GM23248 (cell line): ENCODE data around the gene SLC5A10. TPM values are rescaled to one million over a fixed set of nuclear protein-coding genes. Genes with fewer than 3 reads are reported as not detected.

ENCODE experiments used
- DNase-seq: peaks from one replicate; pipeline ENCODE4 v3.0.0-alpha.2; 2015
- H2AFZ ChIP-seq: fragments of 200-600 bp; sonication (generic); 2 replicates; pipeline ENCODE4 v1.6.1; 2016; ENCODE audit warnings: antibody characterized with exemption
- H3F3A ChIP-seq: fragments of 200-600 bp; sonication (generic); 2 replicates; pipeline ENCODE4 v1.6.1; 2016; ENCODE audit warnings: mild to moderate bottlenecking, antibody characterized with exemption, mixed run types; ENCODE audit not compliant: insufficient read depth
- H3K27ac ChIP-seq: fragments of 200-600 bp; sonication (generic); 2 replicates; pipeline ENCODE4 v1.5.1; 2016; ENCODE audit warnings: mild to moderate bottlenecking
- H3K27me3 ChIP-seq: fragments of 200-600 bp; sonication (generic); replicated peaks from 2 replicates; pipeline ENCODE4 v1.6.1; 2016; ENCODE audit warnings: mild to moderate bottlenecking; ENCODE audit not compliant: insufficient read depth
- H3K36me3 ChIP-seq: fragments of 200-600 bp; sonication (generic); 2 replicates; pipeline ENCODE4 v1.6.1; 2016; ENCODE audit warnings: low read depth, mild to moderate bottlenecking
- H3K4me1 ChIP-seq: fragments of 200-600 bp; sonication (generic); 2 replicates; pipeline ENCODE4 v1.6.1; 2016; ENCODE audit warnings: mild to moderate bottlenecking; ENCODE audit not compliant: insufficient read depth
- H3K4me2 ChIP-seq: fragments of 200-600 bp; sonication (generic); one replicate; pipeline ENCODE4 v1.6.1; 2016; ENCODE audit warnings: mild to moderate bottlenecking; ENCODE audit not compliant: unreplicated experiment
- H3K4me3 ChIP-seq: fragments of 200-600 bp; sonication (generic); 2 replicates; pipeline ENCODE4 v1.5.1; 2016; ENCODE audit warnings: mild to moderate bottlenecking
- H3K79me2 ChIP-seq: fragments of 200-600 bp; sonication (generic); 2 replicates; pipeline ENCODE4 v1.6.1; 2016; ENCODE audit warnings: mild to moderate bottlenecking; ENCODE audit not compliant: insufficient read depth
- H3K9ac ChIP-seq: fragments of 200-600 bp; sonication (generic); 2 replicates; pipeline ENCODE4 v1.6.1; 2016; ENCODE audit warnings: mild to moderate bottlenecking
- H3K9me2 ChIP-seq: fragments of 200-600 bp; sonication (generic); 2 replicates; pipeline ENCODE4 v1.6.1; 2016; ENCODE audit warnings: mixed run types, mild to moderate bottlenecking, moderate library complexity; ENCODE audit not compliant: insufficient read depth
- H3K9me3 ChIP-seq: fragments of 200-600 bp; sonication (generic); one replicate; pipeline ENCODE4 v1.6.1; 2017; ENCODE audit warnings: low read depth
- H4K20me1 ChIP-seq: fragments of 200-600 bp; sonication (generic); 2 replicates; pipeline ENCODE4 v1.6.0; 2016; ENCODE audit not compliant: insufficient read depth
- EZH2 ChIP-seq: fragments of 200-600 bp; sonication (generic); IDR thresholded peaks from 2 replicates; pipeline ENCODE4 v1.6.1; 2018; ENCODE audit warnings: antibody characterized with exemption, mild to moderate bottlenecking; ENCODE audit not compliant: insufficient read depth, poor library complexity, severe bottlenecking
- EZH2phosphoT487 ChIP-seq: fragments of 200-600 bp; sonication (generic); IDR thresholded peaks from 2 replicates; pipeline ENCODE4 v1.6.1; 2018; ENCODE audit warnings: antibody characterized with exemption, moderate library complexity, mild to moderate bottlenecking, low read depth; ENCODE audit not compliant: insufficient read depth
- WGBS, 2 experiments: methylation state at CpG; one replicate each; pipeline ENCODE4 v1.1.6; 2015 to 2017; ENCODE audit warnings: low lambda C conversion rate in 2 of 2, low coverage in 1 of 2; ENCODE audit errors: missing lambda C conversion rate in 2 of 2; 5-methylcytosine and 5-hydroxymethylcytosine counted together
- in situ Hi-C: fragments of 300-500 bp; cut with MboI; formaldehyde crosslinking; loops from 2 replicates; pipeline ENCODE4 v1.15.0; 2020
- polyA plus RNA-seq: library from polyadenylated mRNA; unstranded; fragments of >200 nt; fragmentation: Nextera tagmentation; extraction: Ambion mirVana; gene quantifications from 2 replicates; pipeline ENCODE4 v1.2.1, GENCODE V29; 2016
- total RNA-seq: library from RNA; depleted of rRNA; stranded (reverse); fragments of >200 nt; shearing (Covaris generic); gene quantifications from 2 replicates; pipeline ENCODE4 v1.2.3, GENCODE V29; 2014

Gene SLC5A10
- total and polyA plus RNA-seq, 2 experiments from 2014 or later, result 0.10 TPM; not detected in 1

DNA sequence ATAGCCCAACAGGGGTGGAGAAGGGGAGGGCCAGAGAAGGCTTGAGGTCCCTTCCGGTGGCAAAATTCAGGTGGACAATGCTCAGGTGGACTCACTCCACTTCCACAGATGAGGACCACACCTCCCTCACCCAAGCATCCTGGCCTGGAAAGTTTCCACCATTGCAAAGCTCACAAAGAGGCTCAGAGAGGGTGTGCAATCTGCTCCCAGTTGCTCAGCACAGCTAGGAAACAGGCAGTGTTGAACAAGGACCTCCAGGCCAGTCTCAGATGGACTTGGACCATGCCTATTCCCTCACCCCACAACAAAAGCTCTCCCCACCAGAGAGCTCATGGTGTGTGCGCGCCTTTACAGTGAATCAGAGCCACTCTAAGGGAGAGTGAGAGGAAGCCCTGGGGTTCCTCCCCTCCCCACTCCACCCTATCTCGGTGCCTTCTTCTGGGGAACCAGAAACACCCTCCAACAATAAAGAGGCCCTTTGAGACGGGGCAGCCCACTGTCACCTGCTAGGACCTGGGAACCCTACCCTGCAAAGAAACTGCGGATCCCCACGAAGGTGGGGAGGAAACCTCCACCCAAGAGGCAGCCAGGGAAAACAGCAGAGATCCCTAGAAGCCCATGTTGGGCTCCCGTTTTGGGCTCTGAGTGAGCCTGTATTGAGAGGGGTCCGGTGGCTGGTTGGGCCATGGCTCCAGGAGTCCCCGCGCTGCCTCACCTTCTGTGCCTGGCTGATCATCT, 51.0 kb downstream of the SLC5A10 start:
- H3K36me3 ChIP-seq, result no peaks in the 10 kb centered on the region
- H3K4me2 ChIP-seq, result peak overlapping the region; percentile 92
- in situ Hi-C loops, result no loop called here
- H4K20me1 ChIP-seq, result no peaks in the 10 kb centered on the region
- peaks cover 60% of the 10 kb centered on the region for H3K79me2 ChIP-seq
- H3K4me3 ChIP-seq, result peak overlapping the region; percentile 79
- H3K9me2 ChIP-seq, result no peaks in the 10 kb centered on the region
- H3F3A ChIP-seq, result peaks cover 28% of the 10 kb centered on the region
- H3K27me3 ChIP-seq, result no peaks in the 10 kb centered on the region
- TF ChIP-seq EZH2 (no peak), EZH2phosphoT487 (no peak)
- peak; percentile 62 for DNase-seq
- no peak overlapping the region for H2AFZ ChIP-seq
- WGBS, 2 experiments, result 65 to 74% methylated on average over 11 of the region's 11 CpGs
- H3K4me1 ChIP-seq, result peaks cover 24% of the 10 kb centered on the region
- peak overlapping the region; percentile 74 for H3K27ac ChIP-seq
- H3K9me3 ChIP-seq, result no peaks in the 10 kb centered on the region
- H3K9ac ChIP-seq, result peak overlapping the region; percentile 92

DNA sequence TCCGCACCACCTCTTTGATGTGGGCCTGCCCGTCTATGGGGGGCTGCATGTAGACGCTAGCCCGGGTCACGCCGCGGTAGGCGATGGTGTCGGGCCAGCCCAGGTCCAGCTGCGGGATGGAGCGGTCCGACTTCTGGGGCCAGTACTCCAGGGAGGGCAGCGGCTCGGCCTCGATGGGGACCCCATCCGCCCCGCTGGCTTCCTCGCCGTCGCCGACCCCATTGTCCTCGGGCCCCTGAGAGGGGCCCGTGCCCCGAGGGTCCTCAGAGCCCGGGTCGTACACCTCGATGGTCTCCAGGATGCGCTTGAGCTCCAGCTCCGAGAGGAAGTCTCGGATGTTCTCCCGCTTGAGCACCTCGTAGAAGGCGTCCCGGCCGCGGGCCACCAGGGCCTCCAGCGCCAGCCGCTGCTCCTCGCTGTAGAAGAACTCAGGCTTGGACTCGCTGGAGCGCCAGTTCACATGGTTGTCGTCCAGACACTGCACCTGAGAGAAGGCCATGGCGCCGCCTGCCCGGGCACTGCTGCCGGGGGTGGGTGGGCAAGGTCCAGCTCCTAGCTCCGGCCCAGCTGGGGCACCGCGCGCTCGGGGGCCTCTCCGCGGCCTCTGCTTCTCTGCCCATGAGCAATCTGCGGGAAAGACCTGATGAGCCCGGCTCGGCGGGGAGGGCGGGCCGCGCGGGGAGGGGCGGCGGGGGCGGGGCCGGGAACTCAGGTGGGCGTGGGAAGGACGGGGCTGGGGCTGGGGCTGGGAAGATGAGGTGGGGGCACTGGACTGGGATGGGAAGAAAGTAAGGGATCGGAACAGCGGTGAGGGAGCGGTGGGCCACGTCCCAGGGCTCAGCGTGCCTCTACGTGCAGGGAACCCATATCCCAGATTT, 51.8 kb downstream of the SLC5A10 start:
- Histone ChIP-seq H3K27ac (peak overlapping the region; percentile 74), H3K9me2 (no peaks in the 10 kb centered on the region), H3K4me2 (peak overlapping the region; percentile 92), H3K79me2 (peaks cover 52% of the 10 kb centered on the region), H3K4me1 (peaks cover 24% of the 10 kb centered on the region), H2AFZ (peak overlapping the region; percentile 55), H3K4me3 (peak overlapping the region; percentile 79), H4K20me1 (no peaks in the 10 kb centered on the region), H3K9me3 (no peaks in the 10 kb centered on the region), H3F3A (peaks cover 28% of the 10 kb centered on the region), H3K36me3 (no peaks in the 10 kb centered on the region), H3K9ac (peak overlapping the region; percentile 92), H3K27me3 (no peaks in the 10 kb centered on the region)
- 30 to 36% methylated on average over 57 to 73 of the region's 73 CpGs for WGBS, 2 experiments
- peak; percentile 82 for DNase-seq
- no peak for TF ChIP-seq EZH2
- no peak for TF ChIP-seq EZH2phosphoT487
- in situ Hi-C loops, result no loop called here

DNA sequence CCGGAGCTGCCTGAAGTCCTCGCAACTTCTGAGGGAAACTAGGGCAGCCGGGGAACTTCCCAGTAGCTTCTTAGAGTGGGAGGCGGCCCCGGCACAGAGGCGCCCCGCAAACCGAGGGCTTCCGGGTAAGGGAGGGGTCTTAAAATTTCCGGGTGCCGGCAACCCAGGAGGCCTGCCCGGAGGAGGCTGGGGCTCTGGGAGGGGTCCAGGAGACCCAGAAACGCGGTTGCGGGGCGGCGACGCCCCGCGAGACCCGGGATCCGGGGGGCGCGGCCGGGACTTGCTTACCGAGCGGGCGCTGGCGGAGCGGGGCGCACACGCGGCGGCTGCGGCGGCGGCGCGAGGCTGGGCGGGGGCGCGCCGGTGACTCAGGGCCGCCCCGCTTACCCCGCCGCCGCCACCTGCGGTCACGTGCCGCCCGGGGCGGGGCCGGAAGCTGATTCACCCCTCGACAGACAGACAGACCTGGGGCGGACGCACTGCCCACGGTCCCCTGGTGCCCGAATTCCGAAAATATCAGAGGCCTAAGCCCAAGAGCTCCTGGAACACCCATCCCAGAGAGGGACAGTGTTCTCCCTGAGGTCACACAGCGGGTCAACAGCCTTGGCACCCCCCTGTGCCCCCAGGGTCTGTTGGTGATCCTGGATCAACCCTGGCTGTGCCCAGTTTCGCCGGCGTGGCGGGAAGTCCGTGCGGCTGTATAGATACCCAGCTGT, 52.6 kb downstream of the SLC5A10 start, which contains the start of gene FAM83G:
TSS of gene FAM83G (minus strand) at position 344 of the 716 bp plus-strand sequence. CDS start 723 bp downstream, outside the sequence.
- in situ Hi-C loops, result no loop called here
- Histone ChIP-seq H3K4me2 (peak within 1 kb of the TSS; percentile 92), H3K9me2 (no peaks in the 10 kb centered on the region), H2AFZ (peak within 1 kb of the TSS; percentile 71), H3K4me3 (peak within 1 kb of the TSS; percentile 79), H3K79me2 (peaks cover 44% of the 10 kb centered on the region), H3K4me1 (peaks cover 24% of the 10 kb centered on the region), H3F3A (peaks cover 28% of the 10 kb centered on the region), H3K27me3 (no peaks in the 10 kb centered on the region), H3K36me3 (no peaks in the 10 kb centered on the region), H3K9me3 (no peaks in the 10 kb centered on the region), H4K20me1 (no peaks in the 10 kb centered on the region), H3K9ac (peak within 1 kb of the TSS; percentile 92), H3K27ac (peak within 1 kb of the TSS; percentile 74)
- 11 to 13% methylated on average over 35 of the region's 67 CpGs for WGBS, 2 experiments
- peak; percentile 92 for DNase-seq
- TF ChIP-seq EZH2phosphoT487 (no peak), EZH2 (no peak)
